Cardiac muscle cell (in vitro differentiated cells and primary cell): ENCODE results near the gene CAMK2G. TPM values are rescaled to one million over a fixed set of nuclear protein-coding genes. Genes with fewer than 3 reads are reported as not detected.

ENCODE experiments used
- DNase-seq, 2 donors: peaks; one replicate each; pipeline versions ENCODE4 v3.0.0 to v3.0.0-alpha.2; 2010 to 2017; ENCODE audit warnings: low read depth in 1 of 2, low spot score in 1 of 2
- H3K27ac ChIP-seq: fragments of 200-600 bp; sonication (generic); 2 replicates; pipeline ENCODE4 v1.5.1; 2016
- H3K27me3 ChIP-seq: fragments of 200-600 bp; sonication (generic); 2 replicates; pipeline ENCODE4 v1.6.0; 2016; ENCODE audit warnings: control low read depth
- H3K36me3 ChIP-seq: fragments of 200-600 bp; sonication (generic); 2 replicates; pipeline ENCODE4 v1.5.1; 2016; ENCODE audit warnings: control low read depth
- H3K4me1 ChIP-seq: fragments of 200-600 bp; sonication (generic); 2 replicates; pipeline ENCODE4 v1.8.1; 2017; ENCODE audit warnings: low read depth, mild to moderate bottlenecking, mixed run types
- H3K4me3 ChIP-seq: fragments of 200-600 bp; sonication (generic); 2 replicates; pipeline ENCODE4 v1.5.1; 2016; ENCODE audit warnings: mild to moderate bottlenecking
- H3K9me3 ChIP-seq: fragments of 200-600 bp; sonication (generic); 2 replicates; pipeline ENCODE4 v1.5.1; 2017; ENCODE audit warnings: low read depth, mild to moderate bottlenecking, control low read depth
- polyA plus RNA-seq: library from polyadenylated mRNA; unstranded; fragments of >200 nt; fragmentation: Nextera tagmentation; extraction: Ambion mirVana; gene quantifications from 2 replicates; pipeline ENCODE4 v1.2.1, GENCODE V29; 2016
- total RNA-seq: library from RNA; depleted of rRNA; stranded (reverse); fragments of >200 nt; gene quantifications from 2 replicates; pipeline ENCODE4 v1.2.3, GENCODE V29; 2016
- TF ChIP-seq, protein P1 (sequence below): IDR thresholded peaks from 2 replicates; pipeline ENCODE4 v1.5.1; 2012; ENCODE audit warnings: low read depth, mild to moderate bottlenecking, low read length

CAMK2G gene
- total and polyA plus RNA-seq, 2 experiments from 2014 or later = 7.7 to 29.8 TPM

DNA sequence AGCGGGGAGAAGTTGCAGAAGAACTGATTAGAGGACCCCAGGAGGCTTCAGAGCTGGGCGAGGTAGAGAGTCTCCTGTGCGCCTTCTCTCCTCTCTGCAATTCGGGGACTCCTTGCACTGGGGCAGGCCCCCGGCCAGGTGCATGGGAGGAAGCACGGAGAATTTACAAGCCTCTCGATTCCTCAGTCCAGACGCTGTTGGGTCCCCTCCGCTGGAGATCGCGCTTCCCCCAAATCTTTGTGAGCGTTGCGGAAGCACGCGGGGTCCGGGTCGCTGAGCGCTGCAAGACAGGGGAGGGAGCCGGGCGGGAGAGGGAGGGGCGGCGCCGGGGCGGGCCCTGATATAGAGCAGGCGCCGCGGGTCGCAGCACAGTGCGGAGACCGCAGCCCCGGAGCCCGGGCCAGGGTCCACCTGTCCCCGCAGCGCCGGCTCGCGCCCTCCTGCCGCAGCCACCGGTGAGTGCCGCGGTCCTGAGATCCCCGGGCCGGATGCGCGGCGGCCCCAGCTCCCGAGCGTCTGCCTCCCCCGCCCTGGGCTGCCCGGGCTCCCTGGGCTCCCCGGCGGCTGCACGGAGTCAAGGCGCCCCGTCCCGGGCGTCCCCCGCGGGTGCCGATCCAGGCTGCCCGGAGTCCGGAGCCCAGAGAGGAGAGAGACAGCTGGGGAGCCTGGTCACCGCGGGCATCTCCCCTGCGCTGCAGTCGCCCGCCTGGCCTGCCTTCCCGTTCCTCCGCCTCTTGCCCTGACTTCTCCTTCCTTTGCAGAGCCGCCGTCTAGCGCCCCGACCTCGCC is 36.6 kb upstream of the CAMK2G start, which contains the start of gene PLAU:
Gene PLAU, plus strand, starts transcription at position 369 of the 789 bp plus-strand sequence. CDS start 424 bp downstream, outside the sequence.
- peaks cover 14% of the 10 kb centered on the region for H3K4me1 ChIP-seq
- TF ChIP-seq, protein P1, sequence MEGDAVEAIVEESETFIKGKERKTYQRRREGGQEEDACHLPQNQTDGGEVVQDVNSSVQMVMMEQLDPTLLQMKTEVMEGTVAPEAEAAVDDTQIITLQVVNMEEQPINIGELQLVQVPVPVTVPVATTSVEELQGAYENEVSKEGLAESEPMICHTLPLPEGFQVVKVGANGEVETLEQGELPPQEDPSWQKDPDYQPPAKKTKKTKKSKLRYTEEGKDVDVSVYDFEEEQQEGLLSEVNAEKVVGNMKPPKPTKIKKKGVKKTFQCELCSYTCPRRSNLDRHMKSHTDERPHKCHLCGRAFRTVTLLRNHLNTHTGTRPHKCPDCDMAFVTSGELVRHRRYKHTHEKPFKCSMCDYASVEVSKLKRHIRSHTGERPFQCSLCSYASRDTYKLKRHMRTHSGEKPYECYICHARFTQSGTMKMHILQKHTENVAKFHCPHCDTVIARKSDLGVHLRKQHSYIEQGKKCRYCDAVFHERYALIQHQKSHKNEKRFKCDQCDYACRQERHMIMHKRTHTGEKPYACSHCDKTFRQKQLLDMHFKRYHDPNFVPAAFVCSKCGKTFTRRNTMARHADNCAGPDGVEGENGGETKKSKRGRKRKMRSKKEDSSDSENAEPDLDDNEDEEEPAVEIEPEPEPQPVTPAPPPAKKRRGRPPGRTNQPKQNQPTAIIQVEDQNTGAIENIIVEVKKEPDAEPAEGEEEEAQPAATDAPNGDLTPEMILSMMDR = no peak

DNA sequence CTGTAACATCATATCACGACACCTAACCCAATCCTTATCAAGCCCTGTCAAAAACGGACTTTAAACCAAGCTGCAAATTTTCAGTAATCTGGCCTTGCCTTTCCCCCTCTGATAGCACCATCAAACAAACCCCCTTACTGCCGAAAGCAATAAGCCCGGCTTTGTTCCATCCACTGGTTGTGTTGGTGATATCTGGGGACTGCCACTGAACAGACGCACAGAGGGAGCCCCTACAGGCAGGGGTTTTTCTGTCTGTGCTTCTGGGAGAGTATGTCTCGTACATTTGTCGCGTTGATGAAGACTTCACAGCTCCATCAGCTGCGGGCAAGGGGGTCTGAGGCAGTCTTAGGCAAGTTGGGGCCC is 36.0 kb upstream of the CAMK2G start:
- Histone ChIP-seq H3K27me3 (peaks cover 16% of the 10 kb centered on the region), H3K4me3 (peak overlapping the region; percentile 59), H3K27ac (no peak overlapping the region), H3K9me3 (no peaks in the 10 kb centered on the region), H3K36me3 (no peaks in the 10 kb centered on the region), H3K4me1 (peaks cover 14% of the 10 kb centered on the region)
- TF ChIP-seq, protein P1 = peak; percentile 6
- DNase-seq = peak in 1 of 2 donors; percentile 47

More for the DNA sequence above, 36.6 kb upstream of the CAMK2G start, which contains the start of gene PLAU:
- Histone ChIP-seq H3K27ac (no peak within 1 kb of the TSS), H3K36me3 (no peaks in the 10 kb centered on the region), H3K4me3 (peak within 1 kb of the TSS; percentile 59), H3K27me3 (peaks cover 16% of the 10 kb centered on the region), H3K9me3 (no peaks in the 10 kb centered on the region)
- peak; percentile 43 to 69 for DNase-seq

DNA sequence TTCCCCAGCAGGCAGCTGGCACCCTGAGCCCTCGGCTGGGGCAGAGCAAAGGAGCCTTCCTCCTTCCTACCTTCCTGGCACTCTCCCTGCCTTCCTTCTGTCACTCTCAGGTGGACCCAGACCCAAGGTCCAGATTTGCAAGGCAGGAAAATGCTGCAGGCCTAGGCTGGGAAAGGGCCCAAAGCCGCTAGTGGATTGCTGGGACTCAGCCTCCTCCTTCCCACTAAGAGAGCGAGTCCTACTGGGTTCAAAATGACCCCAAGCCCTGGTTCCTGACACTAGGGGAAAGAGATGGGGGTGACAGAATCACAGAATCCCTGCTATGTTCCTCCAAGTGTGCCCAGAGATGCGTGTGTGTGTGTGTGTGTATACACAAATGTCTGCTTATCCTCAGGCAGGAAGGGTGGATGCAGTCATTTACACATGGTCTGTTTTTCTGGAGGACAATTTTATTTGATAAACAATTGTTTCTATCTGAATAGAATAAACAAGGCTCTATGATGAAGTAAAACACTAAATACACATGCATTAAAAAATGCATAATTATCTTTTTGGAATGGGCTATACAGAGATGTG is 35.3 kb upstream of the CAMK2G start:
- no peak for DNase-seq
- TF ChIP-seq, protein P1 = no peak
- no peak overlapping the region for H3K4me3 ChIP-seq
- H3K9me3 ChIP-seq = no peaks in the 10 kb centered on the region
- peaks cover 16% of the 10 kb centered on the region for H3K27me3 ChIP-seq
- H3K36me3 ChIP-seq = no peaks in the 10 kb centered on the region
- H3K4me1 ChIP-seq = peaks cover 14% of the 10 kb centered on the region
- H3K27ac ChIP-seq = no peak overlapping the region

DNA sequence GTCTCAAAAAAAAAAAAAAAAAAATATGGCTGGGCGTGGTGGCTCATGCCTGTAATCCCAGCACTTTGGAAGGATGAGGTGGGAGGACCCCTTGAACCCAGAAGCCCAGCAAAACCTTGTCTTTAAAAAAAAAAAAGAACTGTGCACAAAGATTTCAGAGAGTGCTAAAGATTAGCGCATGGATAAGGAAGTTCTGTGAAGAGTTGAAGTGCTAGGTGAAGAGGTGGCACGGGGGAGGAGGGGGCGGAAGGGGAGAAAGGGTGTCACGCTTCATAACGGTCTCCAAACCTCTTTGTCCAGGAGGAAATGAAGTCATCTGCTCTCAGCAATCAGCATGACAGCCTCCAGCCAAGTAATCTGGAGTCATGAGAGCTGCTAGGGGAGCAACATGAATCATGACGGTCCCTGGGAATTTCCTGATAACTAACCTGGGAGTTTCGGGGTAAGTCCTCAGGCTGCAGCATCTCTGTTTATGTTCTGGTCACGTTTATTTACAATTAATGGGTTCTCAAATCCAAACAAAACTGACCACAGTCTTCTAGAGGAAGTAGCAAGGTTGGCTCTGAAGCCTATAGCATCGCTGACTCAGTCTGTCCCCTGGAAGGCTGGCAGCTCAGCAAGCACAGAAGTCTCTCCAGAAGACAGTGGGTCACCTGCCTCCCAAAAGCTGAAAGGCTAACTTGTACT is 34.6 kb upstream of the CAMK2G start:
- TF ChIP-seq, protein P1 = no peak
- Histone ChIP-seq H3K27me3 (peaks cover 16% of the 10 kb centered on the region), H3K4me3 (no peak overlapping the region), H3K36me3 (no peaks in the 10 kb centered on the region), H3K27ac (no peak overlapping the region), H3K4me1 (peaks cover 14% of the 10 kb centered on the region), H3K9me3 (no peaks in the 10 kb centered on the region)
- peak in 1 of 2 donors; percentile 86 for DNase-seq

DNA sequence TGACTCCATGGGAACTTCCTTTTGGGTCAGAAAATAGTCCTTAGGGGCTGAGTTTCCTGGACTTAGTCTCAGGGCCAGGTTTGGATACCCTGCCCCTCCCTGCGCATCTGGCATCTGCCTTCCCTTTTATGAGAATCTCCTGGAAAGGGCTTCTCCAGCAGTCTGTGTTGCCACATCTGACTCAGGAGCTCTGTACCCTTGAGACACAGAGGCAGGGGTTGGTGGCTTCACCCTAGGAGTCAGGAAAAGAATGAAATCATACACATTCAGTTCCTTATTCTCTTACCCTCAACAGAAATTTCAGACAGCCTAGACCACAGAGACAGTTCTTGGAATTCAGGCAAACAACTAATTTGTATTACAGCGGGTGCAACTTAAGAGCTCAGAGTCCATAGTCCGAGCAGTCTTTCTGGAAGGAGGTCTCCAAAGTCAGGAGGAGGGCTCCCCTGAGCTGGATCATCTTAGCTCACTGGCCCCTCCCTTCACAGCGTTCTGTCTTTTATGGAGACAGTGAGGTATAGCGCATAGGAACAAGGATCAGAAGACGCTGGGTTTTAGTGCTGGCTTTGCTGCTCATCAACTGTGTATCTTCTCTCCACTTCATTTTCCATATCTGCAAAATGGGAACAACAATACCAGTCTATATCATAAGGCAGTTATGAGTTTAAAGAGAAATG is 33.6 kb upstream of the CAMK2G start:
- no peaks in the 10 kb centered on the region for H3K36me3 ChIP-seq
- H3K9me3 ChIP-seq = no peaks in the 10 kb centered on the region
- TF ChIP-seq, protein P1 = no peak
- DNase-seq = peak in 1 of 2 donors; percentile 63
- no peak overlapping the region for H3K4me3 ChIP-seq
- H3K27me3 ChIP-seq = peaks cover 16% of the 10 kb centered on the region
- no peak overlapping the region for H3K27ac ChIP-seq
- peaks cover 14% of the 10 kb centered on the region for H3K4me1 ChIP-seq
